Breast epithelium (tissue), 3 donors: ENCODE measurements around the gene ADIPOR1.

ENCODE experiments used
- POLR2A ChIP-seq: fragments of 450-650 bp; IDR thresholded peaks from one replicate; pipeline ENCODE4 v1.6.1; 2016; ENCODE audit warnings: antibody characterized with exemption, mild to moderate bottlenecking, moderate library complexity
- POLR2AphosphoS5 ChIP-seq, 3 donors: sonication (generic); formaldehyde crosslinking; IDR thresholded peaks; one replicate each; pipeline ENCODE4 v1.6.1; 2017; ENCODE audit warnings: antibody characterized with exemption in 3 of 3
- TF ChIP-seq, protein P1 (sequence below), 3 donors: fragments of 450-650 bp; IDR thresholded peaks; one replicate each; pipeline ENCODE4 v1.5.1; 2016 to 2017; ENCODE audit warnings: antibody characterized with exemption in 3 of 3, mild to moderate bottlenecking in 3 of 3, moderate library complexity in 3 of 3

DNA sequence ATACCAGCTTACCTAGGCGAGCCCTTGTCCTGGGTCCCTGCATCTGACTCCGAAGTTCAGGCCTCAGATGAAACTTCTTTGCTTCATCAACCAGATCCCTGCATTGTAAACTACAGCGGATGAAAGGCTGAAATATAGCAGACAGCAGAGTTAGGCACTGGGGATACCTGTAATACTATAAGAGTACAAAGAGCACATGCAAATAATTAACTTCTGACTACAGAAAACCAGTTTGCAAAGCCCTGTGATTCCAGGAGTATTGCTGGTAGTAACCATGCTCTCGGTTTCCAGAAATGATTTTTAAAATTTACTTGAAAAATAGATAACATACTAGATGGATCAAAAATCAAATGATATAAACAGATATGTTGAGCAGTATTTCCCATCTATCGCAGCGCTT, 49.1 kb downstream of the ADIPOR1 start:
- TF ChIP-seq POLR2A (no peak), POLR2AphosphoS5 (IDR thresholded peaks at IDR 0.05) (no peak)
- TF ChIP-seq, protein P1, sequence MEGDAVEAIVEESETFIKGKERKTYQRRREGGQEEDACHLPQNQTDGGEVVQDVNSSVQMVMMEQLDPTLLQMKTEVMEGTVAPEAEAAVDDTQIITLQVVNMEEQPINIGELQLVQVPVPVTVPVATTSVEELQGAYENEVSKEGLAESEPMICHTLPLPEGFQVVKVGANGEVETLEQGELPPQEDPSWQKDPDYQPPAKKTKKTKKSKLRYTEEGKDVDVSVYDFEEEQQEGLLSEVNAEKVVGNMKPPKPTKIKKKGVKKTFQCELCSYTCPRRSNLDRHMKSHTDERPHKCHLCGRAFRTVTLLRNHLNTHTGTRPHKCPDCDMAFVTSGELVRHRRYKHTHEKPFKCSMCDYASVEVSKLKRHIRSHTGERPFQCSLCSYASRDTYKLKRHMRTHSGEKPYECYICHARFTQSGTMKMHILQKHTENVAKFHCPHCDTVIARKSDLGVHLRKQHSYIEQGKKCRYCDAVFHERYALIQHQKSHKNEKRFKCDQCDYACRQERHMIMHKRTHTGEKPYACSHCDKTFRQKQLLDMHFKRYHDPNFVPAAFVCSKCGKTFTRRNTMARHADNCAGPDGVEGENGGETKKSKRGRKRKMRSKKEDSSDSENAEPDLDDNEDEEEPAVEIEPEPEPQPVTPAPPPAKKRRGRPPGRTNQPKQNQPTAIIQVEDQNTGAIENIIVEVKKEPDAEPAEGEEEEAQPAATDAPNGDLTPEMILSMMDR (IDR thresholded peaks at IDR 0.05): no peak
